ENCODE data around the gene SDC4.

Gene SDC4

GRCh38 chr20:45293041-45294002 lies 54.9 kb downstream of the SDC4 start:
- DNase-seq = peak; percentile 7 to 56

- DNase-seq = no peak
Observed at GRCh38 chr20:45292343-45292742, 55.9 kb downstream of the SDC4 start.

DNA sequence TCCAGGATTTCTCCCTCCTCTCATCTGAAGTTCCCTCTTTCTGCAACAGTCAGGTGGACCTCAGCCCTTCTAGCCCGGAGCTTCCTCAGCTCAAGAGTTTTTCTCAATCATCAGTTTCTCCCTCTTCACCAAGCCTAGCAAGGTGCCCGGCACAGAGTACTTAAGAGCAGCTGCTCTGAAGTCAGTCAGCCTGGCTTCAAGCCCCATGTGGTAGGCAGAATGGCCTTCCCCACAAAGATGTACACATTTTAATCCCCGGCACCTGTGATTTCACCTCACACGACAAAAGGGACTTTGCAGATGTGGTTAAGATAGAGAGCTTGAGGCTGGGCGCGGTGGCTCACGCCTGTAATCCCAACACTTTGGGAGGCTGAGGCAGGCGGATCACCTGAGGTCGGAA lies 56.7 kb downstream of the SDC4 start:
- DNase-seq = no peak

DNA sequence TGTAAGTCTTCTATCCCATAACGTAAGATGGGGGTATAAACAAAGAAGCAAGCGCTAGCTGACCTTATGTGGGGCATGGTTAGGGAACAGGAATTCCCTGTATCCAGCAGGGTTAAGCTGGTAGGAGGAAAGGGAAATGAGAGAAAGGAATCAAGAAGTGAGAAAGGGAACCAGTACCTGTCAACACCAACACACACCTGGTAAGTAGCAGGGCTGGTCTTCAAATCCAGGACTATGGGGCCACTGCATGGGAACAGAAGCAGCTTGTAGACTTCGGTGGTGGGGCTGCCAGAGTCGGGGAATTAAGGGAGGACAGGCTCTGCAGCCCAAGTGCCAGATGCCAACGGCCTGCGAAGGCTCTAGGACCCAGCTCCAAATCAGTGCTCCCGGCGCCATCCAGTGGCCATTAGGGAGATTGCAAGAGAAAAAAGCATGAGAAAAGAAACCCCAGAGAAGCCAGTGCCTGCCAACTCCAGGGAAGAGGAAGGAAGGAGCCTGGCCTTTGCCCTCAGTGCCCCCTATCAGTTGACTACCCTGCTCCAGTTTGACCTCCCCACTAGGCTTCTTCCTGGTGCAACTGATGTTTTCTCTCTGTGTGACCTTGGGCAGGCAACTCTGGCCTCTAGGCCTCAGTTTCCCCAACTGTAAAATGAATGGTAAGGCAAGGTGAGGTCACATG lies 57.4 kb downstream of the SDC4 start:
- peak; percentile 30 to 61 for DNase-seq

- no peak for DNase-seq
Observed at GRCh38 chr20:45289942-45290676, 58.1 kb downstream of the SDC4 start.

- no peak for DNase-seq
Observed at GRCh38 chr20:45288860-45289259, 59.4 kb downstream of the SDC4 start.

- DNase-seq = no peak
Observed at GRCh38 chr20:45288376-45288775, 59.8 kb downstream of the SDC4 start.

DNA sequence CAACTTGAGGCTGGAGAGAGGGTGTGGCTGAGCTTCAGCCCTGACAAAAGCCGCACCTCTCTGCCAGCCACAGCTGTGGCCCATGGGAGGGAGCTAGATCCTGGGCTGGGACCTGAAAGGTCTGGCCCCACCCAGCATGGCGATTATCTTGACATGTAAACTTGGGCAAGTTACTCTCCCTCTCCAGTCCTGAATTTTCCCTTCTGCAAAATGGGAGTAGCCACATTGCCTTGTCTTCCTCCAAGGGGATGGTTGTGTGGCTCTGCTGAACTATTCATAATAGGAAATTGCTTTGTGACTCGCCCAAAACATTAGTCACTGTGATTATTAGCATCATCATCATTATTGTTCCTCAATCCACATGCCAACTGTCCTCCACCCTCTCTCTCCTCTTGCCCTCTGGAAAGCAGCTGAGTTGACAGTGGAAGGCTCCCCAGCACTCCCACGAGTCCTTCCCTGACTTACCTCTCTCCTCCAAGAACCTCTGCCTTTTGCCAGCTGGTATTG lies 64.6 kb downstream of the SDC4 start:
- DNase-seq = no peak

DNA sequence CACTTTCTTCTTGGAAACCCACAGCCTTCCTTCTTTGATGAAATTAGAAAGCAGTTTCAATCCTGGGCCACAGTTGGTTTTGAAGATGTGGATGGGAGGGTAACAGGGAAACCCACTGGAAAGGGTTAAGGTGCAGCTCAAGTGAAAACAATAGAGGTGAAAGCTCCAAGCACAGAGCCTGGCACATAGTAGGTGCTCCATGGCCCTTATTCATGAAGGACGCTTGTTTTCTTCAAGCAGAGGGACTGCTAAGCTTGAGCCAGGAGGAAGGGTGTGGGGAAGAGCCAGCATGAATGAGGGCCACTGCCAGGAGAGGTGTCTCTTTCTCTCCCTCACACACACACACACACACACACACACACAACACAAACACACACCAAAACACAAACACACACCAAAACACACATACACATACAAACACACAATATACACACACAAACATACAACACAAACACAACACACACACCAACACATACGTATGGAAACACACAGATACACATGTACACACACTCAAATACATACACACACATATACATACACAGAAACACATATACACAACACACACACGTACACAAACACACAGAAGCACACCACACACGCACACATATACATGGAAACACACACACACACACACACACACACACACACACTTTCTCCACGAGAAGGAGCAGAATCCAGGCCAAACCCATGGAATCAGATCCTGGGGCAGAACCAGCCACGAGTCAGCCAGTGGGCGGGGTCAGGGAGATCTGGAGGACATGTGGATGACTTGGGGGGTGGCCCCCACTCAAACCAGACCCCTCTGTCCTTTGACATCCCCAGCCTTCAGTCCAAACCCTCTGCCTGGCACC lies 65.3 kb downstream of the SDC4 start:
- DNase-seq = no peak

DNA sequence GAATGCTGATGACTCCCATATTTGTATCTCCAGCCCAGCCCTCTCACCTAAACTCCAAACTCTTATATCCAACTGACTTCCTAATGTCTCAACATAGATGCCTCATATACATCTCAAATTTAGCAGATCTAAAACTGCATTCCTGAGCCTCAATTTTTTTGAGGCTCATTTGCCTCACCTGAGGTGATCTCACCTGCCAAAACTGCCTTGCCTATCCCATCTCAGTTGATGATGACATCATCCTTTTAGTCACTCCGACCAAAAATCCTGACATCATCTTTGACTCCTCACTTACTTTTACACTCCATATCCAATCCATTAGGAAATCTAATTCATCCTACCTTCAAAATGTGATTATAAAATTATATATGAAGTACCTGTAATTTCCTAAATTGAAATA lies 68.2 kb downstream of the SDC4 start:
- no peak for DNase-seq

- DNase-seq = no peak
Observed at GRCh38 chr20:45275338-45275737, 72.9 kb downstream of the SDC4 start.

Measured in hippocampal formation (tissue), 2 donors.